GM18498 (cell line): Measurements from ENCODE around the gene ULK2.
A peak's percentile ranks its signal among the peaks of the same experiment; 100 is the strongest.
"Not testable (repeated sequence)": the region's sequence is repeated elsewhere in the genome, so short reads cannot be mapped to it uniquely, and the experiment has no call there.

Experiments used
- ATAC-seq: cut with Tn5 transposase; IDR thresholded peaks from one replicate; pipeline ENCODE4 v1.9.1; 2021; ENCODE audit warnings: mild to moderate bottlenecking, moderate library complexity; ENCODE audit not compliant: unreplicated experiment

ULK2 gene

GRCh38 chr17:19868079-19868395 is 301 bp upstream of the ULK2 start:
- ATAC-seq: no peak

- ATAC-seq: peak; percentile 48
These were observed 732 bp downstream of the ULK2 start for GRCh38 chr17:19867079-19867328.

- no peak for ATAC-seq
These were observed 2.7 kb downstream of the ULK2 start for GRCh38 chr17:19865021-19865420.

GRCh38 chr17:19860647-19861177 is 7.0 kb downstream of the ULK2 start:
- ATAC-seq: not testable (repeated sequence)

GRCh38 chr17:19857640-19858039 is 10.1 kb downstream of the ULK2 start:
- ATAC-seq: no peak

- no peak for ATAC-seq
These were observed 33.8 kb downstream of the ULK2 start for GRCh38 chr17:19833914-19834313.

- no peak for ATAC-seq
These were observed 37.7 kb downstream of the ULK2 start for GRCh38 chr17:19830061-19830460.

- no peak for ATAC-seq
These were observed 55.3 kb downstream of the ULK2 start for GRCh38 chr17:19812407-19812806.

GRCh38 chr17:19805006-19805405 is 62.7 kb downstream of the ULK2 start:
- no peak for ATAC-seq

GRCh38 chr17:19800571-19800970 is 67.2 kb downstream of the ULK2 start:
- ATAC-seq: no peak

GRCh38 chr17:19799796-19800195 is 67.9 kb downstream of the ULK2 start:
- ATAC-seq: no peak

GRCh38 chr17:19796457-19796856 is 71.3 kb downstream of the ULK2 start:
- ATAC-seq: no peak

- no peak for ATAC-seq
These were observed 75.7 kb downstream of the ULK2 start for GRCh38 chr17:19791918-19792550.

- ATAC-seq: no peak
These were observed 79.9 kb downstream of the ULK2 start for GRCh38 chr17:19787733-19788357.

GRCh38 chr17:19785854-19786253 is 81.9 kb downstream of the ULK2 start:
- no peak for ATAC-seq

- ATAC-seq: no peak
These were observed 86.0 kb downstream of the ULK2 start for GRCh38 chr17:19781488-19782458.

- ATAC-seq: no peak
These were observed 86.9 kb downstream of the ULK2 start for GRCh38 chr17:19780846-19781245.

GRCh38 chr17:19773534-19773933 is 94.2 kb downstream of the ULK2 start:
- ATAC-seq: no peak

- no peak for ATAC-seq
These were observed 95.6 kb downstream of the ULK2 start for GRCh38 chr17:19771971-19772630.

- no peak for ATAC-seq
These were observed 96.6 kb downstream of the ULK2 start for GRCh38 chr17:19770985-19771735.
